Measurements from ENCODE around the gene ELAPOR1. TPM values are rescaled to one million over a fixed set of nuclear protein-coding genes. Genes with fewer than 3 reads are reported as not detected.

ELAPOR1 gene
- total RNA-seq, 1 donor from 2014 or later: 0.75 TPM

GRCh38 chr1:109096120-109096519, 17.8 kb upstream of the ELAPOR1 start:
- no peak for DNase-seq (ENCODE audit: low spot score)

DNA sequence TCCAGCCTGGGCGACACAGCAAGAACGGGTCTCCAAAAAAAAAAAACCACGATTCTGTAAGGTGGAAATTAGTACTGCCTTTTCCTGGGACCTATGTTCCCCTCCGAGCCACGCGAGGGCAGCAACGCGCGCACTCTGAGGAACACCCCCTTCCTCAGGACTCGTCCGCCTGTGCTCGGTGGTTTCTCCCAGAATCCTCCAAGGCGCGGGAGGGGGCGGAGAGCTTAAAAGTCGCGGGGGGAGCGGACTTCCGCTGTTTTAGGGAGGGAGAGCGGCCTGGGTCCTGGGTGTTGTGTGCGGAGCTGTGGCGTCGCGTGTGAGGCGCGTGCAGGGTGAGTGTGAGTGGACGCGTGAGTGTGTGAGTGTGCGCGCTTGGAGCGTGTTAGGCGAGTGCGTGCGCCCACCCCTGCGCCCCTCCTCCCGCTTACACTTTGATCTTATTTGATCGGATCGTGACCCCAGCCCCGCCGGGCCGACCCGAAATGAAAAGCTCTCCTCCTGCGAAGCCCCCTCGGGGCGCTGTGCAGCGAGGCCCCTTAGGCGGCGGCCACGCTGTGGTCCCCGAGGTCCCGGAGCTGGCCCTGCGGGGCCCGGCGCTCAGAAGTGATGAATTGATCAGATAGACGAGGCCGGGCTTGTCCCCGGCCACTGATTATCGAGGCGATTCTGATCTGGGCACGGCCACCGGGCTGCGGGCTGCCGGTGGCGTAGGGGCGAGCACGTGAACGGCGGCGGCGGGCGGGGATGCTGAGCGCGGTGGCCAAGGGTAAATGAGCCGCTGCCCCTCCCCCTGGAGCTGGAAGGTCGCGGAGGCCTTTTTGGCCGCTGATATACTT, 13.8 kb upstream of the ELAPOR1 start:
- DNase-seq (ENCODE audit: low spot score): peak; percentile 99

DNA sequence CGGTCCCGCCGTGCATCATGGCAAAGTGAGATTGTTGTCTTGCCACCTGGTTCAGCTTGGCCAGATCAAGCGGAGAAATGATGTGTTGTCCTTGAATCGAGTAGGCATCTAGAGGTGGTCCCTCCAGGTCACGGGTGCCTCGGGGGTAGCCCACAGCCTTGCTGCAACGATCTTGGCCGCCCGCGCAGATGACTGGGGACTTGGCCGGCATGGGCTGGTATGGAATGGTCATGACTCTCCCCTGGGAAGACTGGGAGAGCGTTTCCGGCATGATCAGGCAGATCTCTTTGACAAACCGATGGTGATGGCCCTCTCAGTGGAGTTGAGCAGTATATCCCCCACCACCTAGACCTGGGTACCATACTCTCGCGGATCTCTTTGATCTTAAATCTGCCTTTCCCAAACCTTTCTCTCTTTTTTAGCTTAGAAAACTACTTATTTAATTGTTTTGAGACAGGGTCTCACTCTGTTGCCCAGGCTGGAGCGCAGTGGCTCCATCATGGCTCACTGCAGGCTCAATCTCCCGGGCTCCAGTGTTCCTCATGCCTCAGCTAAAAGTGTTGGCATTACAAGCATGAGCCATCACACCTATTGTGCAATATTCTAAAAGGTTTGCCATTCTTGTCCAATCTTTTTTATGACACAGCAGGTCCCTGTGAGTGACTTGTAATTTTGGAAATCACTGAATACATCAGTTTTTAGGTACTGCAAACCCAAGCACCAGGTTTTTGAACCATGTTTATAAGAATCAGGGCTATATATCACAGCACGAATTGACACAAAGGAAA, 9.4 kb upstream of the ELAPOR1 start:
- DNase-seq (ENCODE audit: low spot score): no peak

DNA sequence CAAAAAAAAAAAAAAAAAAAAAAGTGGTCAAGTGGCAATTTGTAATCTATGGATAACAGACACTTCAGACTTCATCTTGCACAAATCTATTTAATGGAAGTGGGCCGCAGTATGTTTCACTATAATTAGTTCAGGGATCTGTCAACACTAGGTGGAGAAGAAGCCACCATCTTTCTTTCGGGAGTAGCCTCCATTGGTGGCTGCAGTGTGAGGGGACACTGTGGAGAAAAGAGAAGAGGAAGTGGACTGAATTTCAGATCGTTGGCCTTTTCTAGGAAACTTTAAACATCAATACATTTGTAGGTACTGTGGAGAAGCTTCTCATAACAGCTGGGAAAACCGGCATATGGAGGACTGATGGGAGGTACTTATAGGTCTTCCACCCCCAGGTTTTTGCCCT, 8.0 kb upstream of the ELAPOR1 start:
- no peak for DNase-seq (ENCODE audit: low spot score)

DNA sequence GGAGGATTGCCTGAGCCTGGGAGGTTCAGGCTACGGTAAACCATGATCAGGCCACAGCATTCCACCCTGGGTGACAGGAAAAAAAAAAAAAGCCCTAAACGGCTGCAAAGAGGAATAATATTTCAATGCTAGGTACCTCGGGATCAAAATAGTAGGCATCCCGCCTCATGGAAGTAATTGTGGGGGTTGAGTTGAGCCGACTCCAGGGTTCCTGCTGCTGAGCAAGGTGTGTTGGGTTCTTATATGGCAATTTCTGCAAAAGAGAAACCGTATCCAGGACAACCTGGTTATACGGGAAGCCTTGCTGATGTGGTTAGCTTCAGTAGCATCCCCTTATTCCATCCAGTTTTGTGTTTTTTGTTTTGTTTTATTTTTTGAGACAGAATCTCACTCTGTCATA, 6.1 kb upstream of the ELAPOR1 start:
- no peak for DNase-seq (ENCODE audit: low spot score)

- DNase-seq (ENCODE audit: low spot score): no peak
Measured at GRCh38 chr1:109109906-109110305, 4.0 kb upstream of the ELAPOR1 start.

DNA sequence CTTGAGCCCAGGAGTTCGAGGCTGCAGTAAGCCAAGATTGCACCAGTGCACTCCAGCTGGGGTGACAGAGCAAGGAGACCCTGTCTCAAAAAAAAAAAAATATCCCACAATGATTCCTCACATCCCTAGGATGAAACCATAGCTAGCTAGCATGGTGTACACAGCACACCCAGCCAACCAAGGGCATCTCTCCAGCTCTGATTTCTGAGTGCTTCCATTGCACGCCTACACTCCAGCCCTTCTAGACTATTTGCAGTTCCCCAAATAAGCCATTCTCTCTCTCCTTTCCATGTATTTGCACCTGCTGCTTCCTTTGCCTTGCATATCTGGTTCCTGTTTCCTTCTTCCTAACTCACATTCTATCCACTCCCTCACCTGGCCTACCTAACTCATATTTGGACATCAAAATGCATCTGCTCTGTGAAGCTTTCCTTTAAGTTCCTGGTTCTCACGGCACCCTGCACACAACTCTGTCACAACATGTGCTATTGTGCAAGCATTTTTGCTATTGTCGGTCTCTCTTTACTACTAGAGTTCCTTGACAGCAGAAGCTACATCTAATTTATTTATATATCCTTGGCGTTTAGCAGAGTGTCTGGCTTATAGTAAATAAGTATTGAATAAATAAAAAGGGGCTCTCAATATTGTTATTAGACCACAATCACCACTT, 2.4 kb upstream of the ELAPOR1 start:
- DNase-seq (ENCODE audit: low spot score): no peak

GRCh38 chr1:109112056-109112651, 1.8 kb upstream of the ELAPOR1 start:
- no peak for DNase-seq (ENCODE audit: low spot score)

- peak; percentile 91 for DNase-seq (ENCODE audit: low spot score)
Measured at GRCh38 chr1:109112652-109113285, 1.1 kb upstream of the ELAPOR1 start.

GRCh38 chr1:109114342-109114674, 393 bp downstream of the ELAPOR1 start:
- no peak for DNase-seq (ENCODE audit: low spot score)

GRCh38 chr1:109115685-109116084, 1.8 kb downstream of the ELAPOR1 start:
- DNase-seq (ENCODE audit: low spot score): no peak

- no peak for DNase-seq (ENCODE audit: low spot score)
Measured at GRCh38 chr1:109116286-109116685, 2.4 kb downstream of the ELAPOR1 start.

GRCh38 chr1:109118089-109118488, 4.2 kb downstream of the ELAPOR1 start:
- DNase-seq (ENCODE audit: low spot score): no peak

GRCh38 chr1:109120356-109120755, 6.4 kb downstream of the ELAPOR1 start:
- DNase-seq (ENCODE audit: low spot score): no peak

DNA sequence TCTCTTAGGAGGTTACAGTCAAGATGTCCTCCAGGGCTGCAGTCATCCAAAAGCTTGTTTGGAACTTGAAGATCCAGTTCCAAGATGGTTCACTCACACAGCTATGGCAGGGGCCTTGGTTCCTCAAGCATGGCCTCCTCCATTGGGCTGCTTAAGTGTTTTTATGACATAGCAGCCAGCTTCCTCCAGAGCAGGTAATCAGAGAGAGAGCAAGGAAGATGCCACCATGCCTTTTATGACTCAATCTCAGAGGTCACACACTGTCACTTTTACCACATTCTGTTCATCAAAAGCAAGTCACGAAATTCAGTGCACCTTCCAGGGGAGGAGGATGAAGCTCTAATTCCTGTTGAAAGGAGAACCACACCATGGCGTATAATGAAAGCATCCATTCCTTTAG, 17.1 kb downstream of the ELAPOR1 start:
- no peak for DNase-seq (ENCODE audit: low spot score)

GRCh38 chr1:109131800-109132199, 17.9 kb downstream of the ELAPOR1 start:
- DNase-seq (ENCODE audit: low spot score): no peak

GRCh38 chr1:109133002-109133706, 19.2 kb downstream of the ELAPOR1 start:
- no peak for DNase-seq (ENCODE audit: low spot score)

DNA sequence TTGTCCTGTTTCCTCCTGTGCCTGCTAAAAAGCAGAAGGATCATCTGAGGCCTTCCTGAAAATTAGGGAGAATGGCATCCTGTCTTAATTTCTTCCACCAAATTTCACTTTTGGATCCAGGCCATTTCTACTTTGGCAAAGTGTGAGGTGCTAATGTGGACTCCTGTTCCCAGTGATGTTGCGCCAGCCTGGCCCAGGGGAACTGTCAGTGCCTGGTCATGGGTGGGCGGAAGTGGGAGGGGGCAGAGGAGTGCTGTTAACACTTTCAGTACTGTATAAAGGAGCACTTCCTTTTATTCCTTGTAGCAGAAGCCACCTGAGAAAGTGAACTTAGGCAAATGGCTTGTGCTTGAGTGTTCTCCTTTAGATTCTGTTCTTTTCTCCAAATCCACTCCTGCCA, 19.9 kb downstream of the ELAPOR1 start:
- DNase-seq (ENCODE audit: low spot score): no peak

DNA sequence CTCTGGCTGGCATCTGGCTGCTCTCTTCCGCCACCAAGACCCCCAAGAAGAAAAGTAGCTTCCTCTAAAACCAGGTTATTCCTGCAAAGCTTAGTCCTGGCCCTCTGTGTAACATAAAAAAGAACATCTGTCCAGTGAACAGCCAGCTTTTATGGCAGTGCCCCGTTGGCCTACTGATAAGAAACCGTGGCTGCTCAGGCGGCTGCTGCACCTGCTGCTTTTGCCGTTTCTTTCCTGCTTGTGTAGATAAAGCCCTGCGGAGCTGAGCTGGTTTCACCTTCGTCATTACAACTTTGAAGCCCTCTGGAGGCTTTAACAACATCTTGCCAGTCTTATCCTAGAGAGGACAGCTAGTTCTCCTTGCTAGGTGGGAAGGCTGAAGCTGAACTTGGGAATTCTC, 20.5 kb downstream of the ELAPOR1 start:
- DNase-seq (ENCODE audit: low spot score): no peak

GRCh38 chr1:109135940-109136339, 22.0 kb downstream of the ELAPOR1 start:
- DNase-seq (ENCODE audit: low spot score): no peak

- no peak for DNase-seq (ENCODE audit: low spot score)
Measured at GRCh38 chr1:109136766-109137165, 22.9 kb downstream of the ELAPOR1 start.
